Loucy (cell line): Measurements from ENCODE around the gene HOXA11.

Source experiments
- H2AFZ ChIP-seq: fragments of 200-600 bp; sonication (generic); 2 replicates; pipeline ENCODE4 v1.6.0; 2016; ENCODE audit warnings: antibody characterized with exemption, mild to moderate bottlenecking, low read length, moderate library complexity
- H3F3A ChIP-seq: fragments of 200-600 bp; 2 replicates; pipeline ENCODE4 v1.6.0; 2016; ENCODE audit warnings: antibody characterized with exemption, low read depth, mild to moderate bottlenecking
- H3K27me3 ChIP-seq: fragments of 200-600 bp; sonication (generic); 2 replicates; pipeline ENCODE4 v1.6.1; 2014; ENCODE audit warnings: low read length, mild to moderate bottlenecking; ENCODE audit not compliant: insufficient read depth, poor library complexity, severe bottlenecking
- H3K36me3 ChIP-seq: fragments of 200-600 bp; sonication (generic); 2 replicates; pipeline ENCODE4 v1.6.1; 2016; ENCODE audit warnings: low read length; ENCODE audit not compliant: insufficient read depth
- H3K4me1 ChIP-seq: fragments of 200-600 bp; sonication (generic); 2 replicates; pipeline ENCODE4 v1.5.1; 2014; ENCODE audit warnings: low read length, mild to moderate bottlenecking; ENCODE audit not compliant: insufficient read depth, poor library complexity, severe bottlenecking
- H3K4me2 ChIP-seq: fragments of 200-600 bp; sonication (generic); 2 replicates; pipeline ENCODE4 v1.6.0; 2014; ENCODE audit warnings: antibody characterized with exemption, low read length, low read depth, mild to moderate bottlenecking; ENCODE audit not compliant: poor library complexity, severe bottlenecking
- H3K4me3 ChIP-seq: fragments of 200-600 bp; sonication (generic); 2 replicates; pipeline ENCODE4 v1.5.1; 2014; ENCODE audit warnings: low read length, mild to moderate bottlenecking, mixed read lengths; ENCODE audit not compliant: poor library complexity, severe bottlenecking
- H3K79me2 ChIP-seq: fragments of 200-600 bp; sonication (generic); 2 replicates; pipeline ENCODE4 v1.6.1; 2014; ENCODE audit warnings: low read length; ENCODE audit not compliant: insufficient read depth
- H3K9ac ChIP-seq: fragments of 200-600 bp; sonication (generic); 2 replicates; pipeline ENCODE4 v1.6.0; 2014; ENCODE audit warnings: mild to moderate bottlenecking, low read depth, low read length, moderate library complexity; ENCODE audit not compliant: poor library complexity, severe bottlenecking
- H3K9me2 ChIP-seq: fragments of 200-600 bp; sonication (generic); replicated peaks from 2 replicates; pipeline ENCODE4 v1.6.1; 2016; ENCODE audit warnings: low read depth, low read length, mixed read lengths
- H3K9me3 ChIP-seq: fragments of 200-600 bp; sonication (generic); 2 replicates; pipeline ENCODE4 v1.6.1; 2014; ENCODE audit warnings: mild to moderate bottlenecking, antibody characterized with exemption, low read length, low read depth; ENCODE audit not compliant: insufficient read depth
- H4K20me1 ChIP-seq: fragments of 200-600 bp; sonication (generic); 2 replicates; pipeline ENCODE4 v1.6.0; 2014; ENCODE audit warnings: antibody characterized with exemption, low read length, mild to moderate bottlenecking; ENCODE audit not compliant: insufficient read depth, poor library complexity, severe bottlenecking
- EZH2phosphoT487 ChIP-seq: fragments of 200-600 bp; IDR thresholded peaks from 2 replicates; pipeline ENCODE4 v1.6.1; 2018; ENCODE audit warnings: antibody characterized with exemption, mild to moderate bottlenecking, moderate library complexity, borderline replicate concordance
- TF ChIP-seq, protein P1 (sequence below): fragments of 200-600 bp; sonication (generic); conservative IDR thresholded peaks from 2 replicates; pipeline ENCODE4 v1.5.1; 2014; ENCODE audit warnings: mild to moderate bottlenecking, antibody characterized with exemption, low read length

The HOXA11 gene

DNA sequence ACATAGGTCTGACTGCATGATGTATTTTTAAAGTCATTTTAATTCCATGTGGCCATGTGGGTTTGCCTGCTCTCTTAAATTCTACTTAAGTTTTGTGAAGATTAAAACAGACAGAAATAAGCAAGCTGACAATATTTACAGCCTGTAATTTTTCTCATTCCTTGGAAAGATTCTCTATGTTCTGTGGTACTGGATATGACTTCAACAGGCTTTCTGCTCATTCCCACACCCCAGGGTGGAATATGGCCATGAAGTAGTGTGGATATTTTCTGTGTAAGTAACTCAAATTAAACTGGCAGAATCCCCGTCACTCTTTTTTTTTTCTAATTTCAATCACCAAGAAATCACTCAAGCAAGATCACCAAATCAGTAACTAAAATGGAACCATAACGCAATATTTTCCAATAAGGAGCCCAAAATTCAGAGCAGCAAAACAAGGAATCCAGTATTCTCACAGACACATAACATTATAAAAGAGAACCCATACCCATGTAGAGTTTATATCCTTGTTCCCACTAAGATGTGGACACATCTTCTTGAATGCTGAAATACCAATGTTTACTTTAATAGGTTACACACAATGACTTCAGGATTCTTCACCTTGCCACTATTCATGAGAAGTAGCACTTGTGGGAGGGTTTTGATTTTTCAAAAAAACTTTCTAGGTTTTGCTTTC, 47.3 kb downstream of the HOXA11 start:
- Histone ChIP-seq H3K79me2 (peaks cover 100% of the 10 kb centered on the region), H3K4me1 (peaks cover 83% of the 10 kb centered on the region), H4K20me1 (peaks cover 95% of the 10 kb centered on the region), H3K27me3 (no peaks in the 10 kb centered on the region), H3F3A (peaks cover 4% of the 10 kb centered on the region), H3K4me3 (peak overlapping the region; percentile 94), H2AFZ (no peak overlapping the region), H3K9me3 (no peaks in the 10 kb centered on the region), H3K9ac (peak overlapping the region; percentile 68), H3K9me2 (no peaks in the 10 kb centered on the region), H3K4me2 (peak overlapping the region; percentile 91), H3K36me3 (peaks cover 59% of the 10 kb centered on the region)
- TF ChIP-seq EZH2phosphoT487: no peak
- TF ChIP-seq, protein P1, sequence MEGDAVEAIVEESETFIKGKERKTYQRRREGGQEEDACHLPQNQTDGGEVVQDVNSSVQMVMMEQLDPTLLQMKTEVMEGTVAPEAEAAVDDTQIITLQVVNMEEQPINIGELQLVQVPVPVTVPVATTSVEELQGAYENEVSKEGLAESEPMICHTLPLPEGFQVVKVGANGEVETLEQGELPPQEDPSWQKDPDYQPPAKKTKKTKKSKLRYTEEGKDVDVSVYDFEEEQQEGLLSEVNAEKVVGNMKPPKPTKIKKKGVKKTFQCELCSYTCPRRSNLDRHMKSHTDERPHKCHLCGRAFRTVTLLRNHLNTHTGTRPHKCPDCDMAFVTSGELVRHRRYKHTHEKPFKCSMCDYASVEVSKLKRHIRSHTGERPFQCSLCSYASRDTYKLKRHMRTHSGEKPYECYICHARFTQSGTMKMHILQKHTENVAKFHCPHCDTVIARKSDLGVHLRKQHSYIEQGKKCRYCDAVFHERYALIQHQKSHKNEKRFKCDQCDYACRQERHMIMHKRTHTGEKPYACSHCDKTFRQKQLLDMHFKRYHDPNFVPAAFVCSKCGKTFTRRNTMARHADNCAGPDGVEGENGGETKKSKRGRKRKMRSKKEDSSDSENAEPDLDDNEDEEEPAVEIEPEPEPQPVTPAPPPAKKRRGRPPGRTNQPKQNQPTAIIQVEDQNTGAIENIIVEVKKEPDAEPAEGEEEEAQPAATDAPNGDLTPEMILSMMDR: no peak

DNA sequence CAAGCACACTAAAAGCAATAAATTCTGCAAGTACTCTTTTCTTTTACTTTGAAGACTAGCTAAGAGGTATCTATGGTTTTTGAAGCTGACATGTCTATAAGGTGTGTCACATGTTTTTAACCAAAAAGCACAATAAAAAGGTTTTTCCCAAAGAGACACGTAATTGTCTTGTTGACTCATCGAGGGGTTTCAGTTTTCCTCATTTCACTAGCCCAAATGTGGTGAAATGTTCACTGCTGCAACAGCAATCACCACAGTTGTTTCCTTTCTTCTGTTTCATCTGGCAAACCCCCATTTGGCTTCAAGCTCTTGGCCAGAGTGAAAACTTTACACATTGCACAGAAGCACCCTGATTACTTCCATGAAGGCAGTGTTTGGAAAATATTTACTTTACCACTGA, 50.6 kb downstream of the HOXA11 start:
- peak overlapping the region; percentile 91 for H3K4me2 ChIP-seq
- H3K4me1 ChIP-seq: peaks cover 60% of the 10 kb centered on the region
- H3K9me2 ChIP-seq: no peaks in the 10 kb centered on the region
- H3K36me3 ChIP-seq: peaks cover 49% of the 10 kb centered on the region
- peak overlapping the region; percentile 4 for H3K4me3 ChIP-seq
- H2AFZ ChIP-seq: no peak overlapping the region
- H3K27me3 ChIP-seq: no peaks in the 10 kb centered on the region
- no peak for TF ChIP-seq EZH2phosphoT487
- TF ChIP-seq, protein P1: no peak
- H3K9me3 ChIP-seq: no peaks in the 10 kb centered on the region
- H3K79me2 ChIP-seq: peaks cover 98% of the 10 kb centered on the region
- H3K9ac ChIP-seq: no peak overlapping the region
- H4K20me1 ChIP-seq: peaks cover 94% of the 10 kb centered on the region
- H3F3A ChIP-seq: no peaks in the 10 kb centered on the region

DNA sequence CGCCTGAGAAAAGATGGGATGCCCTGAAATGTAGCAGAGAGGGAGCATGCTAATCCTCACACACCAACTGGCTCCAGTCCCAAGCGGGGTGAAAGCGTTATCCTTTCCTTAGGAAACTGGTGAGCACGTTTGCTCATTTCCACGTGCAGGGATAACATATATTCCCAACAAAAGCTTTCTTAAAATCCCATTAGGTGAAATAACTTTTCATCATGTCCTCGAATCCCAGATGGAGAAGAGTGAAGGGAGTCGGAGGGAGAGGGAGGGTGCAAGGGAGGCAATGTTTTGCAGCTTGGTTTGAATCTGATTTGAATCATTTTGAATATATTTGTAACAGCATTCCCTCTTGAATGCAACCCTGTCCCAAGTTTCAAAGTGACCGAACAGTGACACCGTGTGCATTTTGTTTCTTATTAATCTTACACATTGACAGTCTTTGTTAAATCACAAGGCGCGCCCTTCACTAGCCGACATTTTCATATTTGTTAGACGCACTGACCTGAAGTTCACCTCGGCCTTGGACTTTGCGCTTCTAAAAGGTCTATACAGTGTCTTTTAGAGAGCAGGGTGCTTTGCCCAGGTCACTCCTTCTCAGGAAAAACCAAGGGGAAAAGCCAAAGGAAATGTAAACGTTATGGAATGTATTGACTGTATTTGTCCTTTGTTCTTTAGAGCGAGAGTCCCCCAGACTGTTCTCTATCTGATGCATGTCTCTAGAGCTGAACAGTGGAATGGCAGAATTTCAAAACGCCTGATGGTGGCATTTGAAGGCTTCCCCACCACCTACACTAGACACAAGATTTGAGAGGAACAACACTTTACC, 51.4 kb downstream of the HOXA11 start:
- Histone ChIP-seq H3K27me3 (no peaks in the 10 kb centered on the region), H3K4me3 (peak overlapping the region; percentile 4), H2AFZ (no peak overlapping the region), H3K79me2 (peaks cover 98% of the 10 kb centered on the region), H3F3A (no peaks in the 10 kb centered on the region), H3K4me2 (peak overlapping the region; percentile 91), H3K9ac (no peak overlapping the region), H4K20me1 (peaks cover 94% of the 10 kb centered on the region), H3K4me1 (peaks cover 56% of the 10 kb centered on the region), H3K9me2 (no peaks in the 10 kb centered on the region), H3K9me3 (no peaks in the 10 kb centered on the region), H3K36me3 (peaks cover 54% of the 10 kb centered on the region)
- TF ChIP-seq, protein P1: no peak
- TF ChIP-seq EZH2phosphoT487: no peak
